DND-41 (cell line): ENCODE data around the gene USP8.

Source experiments
- EZH2 ChIP-seq: IDR thresholded peaks from 3 replicates; pipeline ENCODE4 v1.6.1; 2012; ENCODE audit warnings: borderline replicate concordance, low read depth, mild to moderate bottlenecking, moderate library complexity, low read length, inconsistent platforms; ENCODE audit not compliant: severe bottlenecking
- TF ChIP-seq, protein P1 (sequence below): IDR thresholded peaks from 2 replicates; pipeline ENCODE4 v1.5.1; 2012; ENCODE audit warnings: borderline replicate concordance, low read length, moderate library complexity, mild to moderate bottlenecking; ENCODE audit not compliant: poor library complexity, severe bottlenecking; ENCODE audit errors: extremely low read depth

DNA sequence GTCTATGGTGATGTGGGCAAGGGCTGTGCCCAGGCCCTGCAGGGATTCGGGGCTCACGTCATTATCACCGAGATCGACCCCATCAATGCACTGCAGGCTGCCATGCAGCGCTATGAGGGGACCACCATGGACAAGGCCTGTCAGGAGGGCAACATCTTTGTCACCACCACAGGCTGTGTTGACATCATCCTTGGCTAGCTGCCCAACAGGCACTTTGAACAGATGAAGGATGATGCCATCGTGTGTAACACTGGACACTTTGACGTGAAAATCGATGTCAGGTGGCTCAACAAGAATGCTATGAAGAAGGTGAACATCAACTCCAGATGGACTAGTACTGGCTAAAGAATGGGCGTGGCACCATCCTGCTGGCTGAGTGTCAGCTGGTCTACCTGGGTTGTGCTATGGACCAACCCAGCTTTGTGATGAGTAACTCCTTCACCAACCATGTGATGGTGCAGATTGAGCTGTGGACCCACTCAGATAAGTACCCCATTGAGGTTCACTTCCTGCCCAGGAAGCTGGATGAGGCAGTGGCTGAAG is 6.1 kb upstream of the USP8 start:
- TF ChIP-seq, protein P1, sequence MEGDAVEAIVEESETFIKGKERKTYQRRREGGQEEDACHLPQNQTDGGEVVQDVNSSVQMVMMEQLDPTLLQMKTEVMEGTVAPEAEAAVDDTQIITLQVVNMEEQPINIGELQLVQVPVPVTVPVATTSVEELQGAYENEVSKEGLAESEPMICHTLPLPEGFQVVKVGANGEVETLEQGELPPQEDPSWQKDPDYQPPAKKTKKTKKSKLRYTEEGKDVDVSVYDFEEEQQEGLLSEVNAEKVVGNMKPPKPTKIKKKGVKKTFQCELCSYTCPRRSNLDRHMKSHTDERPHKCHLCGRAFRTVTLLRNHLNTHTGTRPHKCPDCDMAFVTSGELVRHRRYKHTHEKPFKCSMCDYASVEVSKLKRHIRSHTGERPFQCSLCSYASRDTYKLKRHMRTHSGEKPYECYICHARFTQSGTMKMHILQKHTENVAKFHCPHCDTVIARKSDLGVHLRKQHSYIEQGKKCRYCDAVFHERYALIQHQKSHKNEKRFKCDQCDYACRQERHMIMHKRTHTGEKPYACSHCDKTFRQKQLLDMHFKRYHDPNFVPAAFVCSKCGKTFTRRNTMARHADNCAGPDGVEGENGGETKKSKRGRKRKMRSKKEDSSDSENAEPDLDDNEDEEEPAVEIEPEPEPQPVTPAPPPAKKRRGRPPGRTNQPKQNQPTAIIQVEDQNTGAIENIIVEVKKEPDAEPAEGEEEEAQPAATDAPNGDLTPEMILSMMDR: no peak
- TF ChIP-seq EZH2: no peak
